D721Med (cell line): Measurements from ENCODE around the gene LHX4.

Source experiments
- DNase-seq: peaks from one replicate; pipeline ENCODE4 v3.0.0; 2011; ENCODE audit warnings: low spot score; ENCODE audit not compliant: insufficient read length
- FAIRE-seq: peaks from 2 replicates; lab custom pipeline; 2011; peaks lifted over from hg19 to GRCh38; lab: Jason Lieb, UNC
- CTCF ChIP-seq: IDR thresholded peaks from 2 replicates; pipeline ENCODE4 v1.5.1; 2012; ENCODE audit warnings: mild to moderate bottlenecking, control low read depth; ENCODE audit not compliant: insufficient read depth; ENCODE audit errors: missing control alignments

The LHX4 gene

GRCh38 chr1:180267211-180267561 is 37.1 kb downstream of the LHX4 start:
- no peak for TF ChIP-seq CTCF
- FAIRE-seq (no peak), DNase-seq (no peak)

GRCh38 chr1:180267761-180268555 is 37.9 kb downstream of the LHX4 start:
- no peak for DNase-seq
- no peak for FAIRE-seq
- TF ChIP-seq CTCF, result no peak

- TF ChIP-seq CTCF, result no peak
- FAIRE-seq, result no peak
- no peak for DNase-seq
Observed at GRCh38 chr1:180268556-180269075, 38.6 kb downstream of the LHX4 start.

- peak; percentile 35 for TF ChIP-seq CTCF
- no peak for DNase-seq
- peak; percentile 73 for FAIRE-seq
Observed at GRCh38 chr1:180269645-180270529, 39.8 kb downstream of the LHX4 start.

GRCh38 chr1:180270530-180271271 is 40.6 kb downstream of the LHX4 start:
- no peak for FAIRE-seq
- no peak for TF ChIP-seq CTCF
- DNase-seq, result no peak

- peak; percentile 96 for FAIRE-seq
- no peak for TF ChIP-seq CTCF
- DNase-seq, result peak; percentile 84
Observed at GRCh38 chr1:180271272-180272255, 41.5 kb downstream of the LHX4 start.
